ENCODE results near the gene TPRG1L. TPM values are rescaled to one million over a fixed set of nuclear protein-coding genes. Genes with fewer than 3 reads are reported as not detected.
"Not testable (repeated sequence)": the region's sequence is repeated elsewhere in the genome, so short reads cannot be mapped to it uniquely, and the experiment has no call there.

Gene TPRG1L
- total RNA-seq, 2 donors from 2014 or later: 27.4 to 37.6 TPM

- no peak for DNase-seq (ENCODE audit: low spot score)
- no peaks in the 10 kb centered on the region for H3K9me3 ChIP-seq
- no peak overlapping the region for H3K27ac ChIP-seq
- H3K36me3 ChIP-seq: no peaks in the 10 kb centered on the region
- TF ChIP-seq CTCF (IDR thresholded peaks at IDR 0.05): no peak
- H3K4me3 ChIP-seq: no peak overlapping the region
- H3K4me1 ChIP-seq (ENCODE audit: control insufficient read depth in 1 of 2, low read depth in 2 of 2): no peaks in the 10 kb centered on the region
- H3K27me3 ChIP-seq (replicated peaks; ENCODE audit: insufficient read depth): no peaks in the 10 kb centered on the region
- no peak for ATAC-seq (ENCODE audit: insufficient number of reproducible peaks, low FRiP score, low read depth)
Measured at GRCh38 chr1:3584915-3585314, 39.9 kb upstream of the TPRG1L start.

DNA sequence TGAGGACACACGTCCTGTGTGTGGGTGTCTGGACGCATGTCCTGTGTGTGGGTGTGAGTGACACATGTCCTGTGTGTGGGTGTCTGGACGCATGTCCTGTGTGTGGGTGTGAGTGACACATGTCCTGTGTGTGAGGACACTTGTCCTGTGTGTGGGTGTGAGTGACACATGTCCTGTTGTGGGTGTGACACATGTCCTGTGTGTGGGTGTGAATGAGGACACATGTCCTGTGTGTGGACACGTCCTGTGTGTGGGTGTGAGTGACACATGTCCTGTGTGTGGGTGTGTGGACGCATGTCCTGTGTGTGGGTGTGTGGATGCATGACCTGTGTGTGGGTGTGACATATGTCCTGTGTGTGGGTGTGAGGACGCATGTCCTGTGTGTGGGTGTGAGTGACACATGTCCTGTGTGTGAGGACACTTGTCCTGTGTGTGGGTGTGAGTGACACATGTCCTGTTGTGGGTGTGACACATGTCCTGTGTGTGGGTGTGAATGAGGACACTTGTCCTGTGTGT is 39.4 kb upstream of the TPRG1L start:
- H3K4me1 ChIP-seq (ENCODE audit: control insufficient read depth in 1 of 2, low read depth in 2 of 2); H3K36me3 ChIP-seq; H3K27me3 ChIP-seq (replicated peaks; ENCODE audit: insufficient read depth); DNase-seq (ENCODE audit: low spot score); ATAC-seq (ENCODE audit: insufficient number of reproducible peaks, low FRiP score, low read depth); H3K27ac ChIP-seq; H3K9me3 ChIP-seq; H3K4me3 ChIP-seq: not testable (repeated sequence)

GRCh38 chr1:3585940-3586568 is 38.8 kb upstream of the TPRG1L start:
- Histone ChIP-seq H3K4me1 (ENCODE audit: control insufficient read depth in 1 of 2, low read depth in 2 of 2) (no peaks in the 10 kb centered on the region), H3K27ac (no peak overlapping the region), H3K4me3 (no peak overlapping the region), H3K27me3 (replicated peaks; ENCODE audit: insufficient read depth) (no peaks in the 10 kb centered on the region), H3K9me3 (no peaks in the 10 kb centered on the region), H3K36me3 (no peaks in the 10 kb centered on the region)
- no peak for DNase-seq (ENCODE audit: low spot score)
- no peak for ATAC-seq (ENCODE audit: insufficient number of reproducible peaks, low FRiP score, low read depth)
- no peak for TF ChIP-seq CTCF (IDR thresholded peaks at IDR 0.05)

DNA sequence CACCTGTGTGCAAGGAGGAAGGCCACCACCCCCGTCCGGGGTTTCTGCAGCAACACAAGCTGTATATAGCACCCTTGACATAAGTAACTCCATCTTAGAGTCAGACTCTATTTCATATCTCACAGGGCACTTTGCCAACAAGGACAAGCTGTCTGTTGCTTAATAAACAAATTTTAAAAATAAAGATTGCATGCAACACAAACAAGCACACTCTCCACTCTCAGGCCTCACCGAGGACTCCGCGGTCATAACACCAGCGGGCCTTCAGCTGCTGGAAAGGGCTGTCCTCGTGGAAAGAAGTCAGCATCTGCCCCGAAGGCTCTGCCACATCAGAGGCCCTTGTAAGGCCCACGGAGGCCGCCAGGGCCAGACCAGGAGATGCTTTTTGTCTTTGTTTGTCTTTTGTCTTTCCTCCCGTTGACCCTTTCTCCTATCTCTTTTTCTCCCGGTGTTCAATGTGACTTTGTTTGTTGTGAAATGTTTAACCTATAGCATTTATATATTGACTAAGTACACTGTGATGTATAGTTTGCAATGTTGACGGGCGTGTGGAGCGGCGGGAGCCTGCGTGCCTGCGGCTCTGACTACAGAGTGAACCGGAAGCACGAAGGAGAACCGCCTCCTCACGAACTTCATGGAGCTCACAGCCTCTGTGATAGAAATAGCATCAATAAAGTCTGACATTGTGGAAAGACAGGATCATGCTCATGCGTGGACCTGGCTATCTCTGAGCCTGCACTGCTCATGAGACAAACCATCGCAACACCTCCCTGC is 37.6 kb upstream of the TPRG1L start:
- Histone ChIP-seq H3K9me3 (no peaks in the 10 kb centered on the region), H3K4me3 (no peak overlapping the region), H3K4me1 (ENCODE audit: control insufficient read depth in 1 of 2, low read depth in 2 of 2) (no peaks in the 10 kb centered on the region), H3K36me3 (no peaks in the 10 kb centered on the region), H3K27ac (no peak overlapping the region), H3K27me3 (replicated peaks; ENCODE audit: insufficient read depth) (no peaks in the 10 kb centered on the region)
- no peak for TF ChIP-seq CTCF (IDR thresholded peaks at IDR 0.05)
- DNase-seq (ENCODE audit: low spot score) (no peak), ATAC-seq (ENCODE audit: insufficient number of reproducible peaks, low FRiP score, low read depth) (no peak)

DNA sequence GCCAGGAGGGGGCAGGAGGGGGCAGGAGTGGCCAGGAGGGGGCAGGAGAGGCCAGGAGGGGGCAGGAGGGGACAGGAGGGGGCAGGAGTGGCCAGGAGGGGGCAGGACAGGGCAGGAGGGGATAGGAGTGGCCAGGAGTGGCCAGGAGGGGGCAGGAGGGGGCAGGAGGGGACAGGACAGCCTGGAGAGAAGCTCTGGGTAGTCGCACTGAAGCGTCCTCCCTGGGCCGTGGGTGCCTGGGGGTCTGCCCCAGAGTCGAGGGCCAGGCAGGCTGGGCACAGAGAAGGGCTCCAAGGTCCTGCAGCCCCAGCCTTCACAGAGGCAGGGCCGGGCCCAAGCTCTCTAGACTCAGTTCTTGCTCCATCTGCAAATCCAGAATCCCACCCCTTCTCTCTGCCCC is 36.4 kb upstream of the TPRG1L start:
- no peak for TF ChIP-seq CTCF (IDR thresholded peaks at IDR 0.05)
- Histone ChIP-seq H3K4me1 (ENCODE audit: control insufficient read depth in 1 of 2, low read depth in 2 of 2) (no peaks in the 10 kb centered on the region), H3K9me3 (no peaks in the 10 kb centered on the region), H3K36me3 (no peaks in the 10 kb centered on the region), H3K4me3 (no peak overlapping the region), H3K27ac (no peak overlapping the region), H3K27me3 (replicated peaks; ENCODE audit: insufficient read depth) (no peaks in the 10 kb centered on the region)
- DNase-seq (ENCODE audit: low spot score) (no peak), ATAC-seq (ENCODE audit: insufficient number of reproducible peaks, low FRiP score, low read depth) (no peak)

Measured in thoracic aorta (tissue), 2 donors.